Lung (tissue), 12 donors: ENCODE data around the gene RNU7-1. TPM values are rescaled to one million over a fixed set of nuclear protein-coding genes. Genes with fewer than 3 reads are reported as not detected.

Source experiments
- ATAC-seq: fragments of 200-7000 bp; cut with Tn5 transposase; one replicate; pipeline ENCODE4 v1.9.1; 2020; ENCODE audit warnings: moderate number of reproducible peaks; ENCODE audit not compliant: insufficient read depth, low FRiP score
- DNase-seq, 3 donors: peaks; one replicate each; pipeline ENCODE4 v3.0.0-alpha.2; 2013 to 2017
- H3K27ac ChIP-seq, 2 donors: one replicate each; pipeline ENCODE4 v1.5.1; 2013; ENCODE audit warnings: mild to moderate bottlenecking in 2 of 2, moderate library complexity in 2 of 2, control low read depth in 1 of 2, inconsistent platforms in 1 of 2, low read depth in 1 of 2, low read length in 1 of 2
- H3K27me3 ChIP-seq, 3 donors: one replicate each; pipeline ENCODE4 v1.5.1; 2013; ENCODE audit warnings: low read length in 2 of 3; ENCODE audit not compliant: control insufficient read depth in 3 of 3, insufficient read depth in 3 of 3
- H3K36me3 ChIP-seq, 4 donors: one replicate each; pipeline ENCODE4 v1.5.1; 2013; ENCODE audit warnings: low read length in 4 of 4, mild to moderate bottlenecking in 1 of 4, moderate library complexity in 1 of 4; ENCODE audit not compliant: control insufficient read depth in 4 of 4, insufficient read depth in 4 of 4
- H3K4me1 ChIP-seq, 5 donors: one replicate each; pipeline ENCODE4 v1.5.1; 2013; ENCODE audit warnings: low read length in 5 of 5, mild to moderate bottlenecking in 2 of 5, moderate library complexity in 1 of 5; ENCODE audit not compliant: control insufficient read depth in 5 of 5, insufficient read depth in 5 of 5
- H3K4me3 ChIP-seq: one replicate; pipeline ENCODE4 v1.5.1; 2013; ENCODE audit warnings: mild to moderate bottlenecking, control low read depth, moderate library complexity
- H3K9ac ChIP-seq, 2 donors: one replicate each; pipeline ENCODE4 v1.5.1; 2013; ENCODE audit warnings: low read length in 2 of 2, control low read depth in 1 of 2; ENCODE audit not compliant: insufficient read depth in 1 of 2
- H3K9me3 ChIP-seq, 4 donors: one replicate each; pipeline ENCODE4 v1.5.1; 2013; ENCODE audit warnings: low read length in 3 of 4, mild to moderate bottlenecking in 1 of 4, moderate library complexity in 1 of 4; ENCODE audit not compliant: control insufficient read depth in 4 of 4, insufficient read depth in 3 of 4
- CTCF ChIP-seq: IDR thresholded peaks from 2 replicates; pipeline ENCODE4 v1.5.1; 2012; ENCODE audit warnings: mild to moderate bottlenecking; ENCODE audit errors: control extremely low read depth, extremely low read depth
- WGBS, 2 donors: extraction: QIAGEN DNeasy Blood & Tissue Kit; methylation state at CpG; one replicate each; pipeline ENCODE4 v1.1.7; 2013; 5-methylcytosine and 5-hydroxymethylcytosine counted together
- polyA plus RNA-seq, 2 donors: library from polyadenylated mRNA; stranded (reverse); fragments of 200-250 nt; gene quantifications; one replicate each; pipeline ENCODE4 v1.2.1, GENCODE V29; 2013
- total RNA-seq, 2 donors: library from RNA; depleted of rRNA in 1 of 2; stranded (reverse); fragments of >200 nt in 1 of 2; gene quantifications; one replicate each; pipeline ENCODE4 v1.2.1, GENCODE V29; 2014 to 2021
- donor health status: control.
- donor health status: control.
- donor health status: Bipolar disorder and iron deficiency.
- donor health status: healthy.
- donor health status: DM: yes; HTN: yes; CAD: no.

Gene RNU7-1
- total and polyA plus RNA-seq, 4 donors = not detected

GRCh38 chr12:6954316-6955107 is 10.9 kb downstream of the RNU7-1 start:
- DNase-seq (no peak), ATAC-seq (no peak)
- H3K27ac ChIP-seq = peak overlapping the region in 1 of 2 donors; percentile 9
- H3K9me3 ChIP-seq = no peaks in the 10 kb centered on the region
- H3K4me3 ChIP-seq = no peak overlapping the region
- peaks cover 0 to 17% (median 0%) of the 10 kb centered on the region in 4 donors for H3K36me3 ChIP-seq
- H3K9ac ChIP-seq = no peak overlapping the region
- H3K4me1 ChIP-seq = peaks cover 0 to 11% (median 0%) of the 10 kb centered on the region in 5 donors
- WGBS, 2 donors = 85% methylated on average over 21 of the region's 21 CpGs
- no peak for TF ChIP-seq CTCF
- H3K27me3 ChIP-seq = no peaks in the 10 kb centered on the region

- ATAC-seq (no peak), DNase-seq (no peak)
- WGBS, 2 donors = 86 to 91% methylated on average over 22 of the region's 22 CpGs
- Histone ChIP-seq H3K4me3 (no peak overlapping the region), H3K9ac (no peak overlapping the region), H3K9me3 (no peaks in the 10 kb centered on the region), H3K36me3 (peaks cover 0 to 21% (median 0%) of the 10 kb centered on the region in 4 donors), H3K27ac (no peak overlapping the region), H3K27me3 (no peaks in the 10 kb centered on the region), H3K4me1 (peaks cover 0 to 17% (median 0%) of the 10 kb centered on the region in 5 donors)
- TF ChIP-seq CTCF = no peak
Measured at GRCh38 chr12:6955108-6956020, 11.7 kb downstream of the RNU7-1 start.

GRCh38 chr12:6956021-6956727 is 12.6 kb downstream of the RNU7-1 start:
- 69 to 79% methylated on average over 28 of the region's 28 CpGs for WGBS, 2 donors
- Histone ChIP-seq H3K27ac (no peak overlapping the region), H3K4me3 (no peak overlapping the region)

More at GRCh38 chr12:6956021-6956727, 12.6 kb downstream of the RNU7-1 start:
- no peak for TF ChIP-seq CTCF
- Histone ChIP-seq H3K9ac (no peak overlapping the region), H3K4me1 (peaks cover 0 to 23% (median under 1%) of the 10 kb centered on the region in 5 donors), H3K9me3 (no peaks in the 10 kb centered on the region), H3K36me3 (peaks cover 0 to 24% (median 0%) of the 10 kb centered on the region in 4 donors), H3K27me3 (no peaks in the 10 kb centered on the region)
- ATAC-seq (no peak), DNase-seq (no peak)
